K562 (cell line): ENCODE data around the gene USP49. TPM values are rescaled to one million over a fixed set of nuclear protein-coding genes. Genes with fewer than 3 reads are reported as not detected.

Experiments used
- CAMTA2 ChIP-seq: fragments of 250-450 bp; sonication (Bioruptor Pico); conservative IDR thresholded peaks from 2 replicates; pipeline ENCODE4 v1.5.1; 2022
- FOXM1 ChIP-seq, 2 experiments: fragments of 450-650 bp in 1 of 2; sonication (generic) in 1 of 2; formaldehyde crosslinking in 1 of 2; IDR thresholded peaks; 2 replicates each; pipeline versions ENCODE4 v1.6.1 to v1.9.0; 2017 to 2022; ENCODE audit warnings: low read depth in 2 of 2, mild to moderate bottlenecking in 2 of 2, missing genetic modification reagents in 1 of 2, moderate library complexity in 1 of 2
- HDAC3 ChIP-seq: fragments of 450-650 bp; IDR thresholded peaks from 2 replicates; pipeline ENCODE4 v1.6.1; 2018; ENCODE audit warnings: borderline replicate concordance, mild to moderate bottlenecking, moderate library complexity; ENCODE audit not compliant: partially characterized antibody
- HDGF ChIP-seq: fragments of 450-650 bp; IDR thresholded peaks from 2 replicates; pipeline ENCODE4 v1.6.1; 2016
- HMG20A ChIP-seq: fragments of 450-650 bp; formaldehyde crosslinking; conservative IDR thresholded peaks from 2 replicates; pipeline ENCODE4 v1.4.0; 2020; ENCODE audit warnings: mild to moderate bottlenecking, mixed read lengths
- HOXB6 ChIP-seq: fragments of 250-450 bp; sonication (Bioruptor Pico); IDR thresholded peaks from 2 replicates; pipeline ENCODE4 v1.5.1; 2022; ENCODE audit warnings: mild to moderate bottlenecking, borderline replicate concordance
- KDM2B ChIP-seq: fragments of 250-450 bp; sonication (Bioruptor Pico); IDR thresholded peaks from 2 replicates; pipeline ENCODE4 v1.8.0; 2021; ENCODE audit warnings: mild to moderate bottlenecking, moderate library complexity
- NFE2L1 ChIP-seq: fragments of 450-650 bp; IDR thresholded peaks from 2 replicates; pipeline ENCODE4 v1.6.1; 2016; ENCODE audit warnings: missing genetic modification characterization, low read depth, mild to moderate bottlenecking, missing compliant biosample characterization, moderate library complexity, borderline replicate concordance
- PTRF ChIP-seq: fragments of 450-650 bp; IDR thresholded peaks from 2 replicates; pipeline ENCODE4 v1.6.1; 2016; ENCODE audit warnings: mild to moderate bottlenecking, missing genetic modification characterization, missing compliant biosample characterization
- RBM15 ChIP-seq: fragments of 200-400 bp; formaldehyde crosslinking; IDR thresholded peaks from 2 replicates; pipeline ENCODE4 v1.6.1; 2018; ENCODE audit warnings: mild to moderate bottlenecking, low read length, moderate library complexity; ENCODE audit not compliant: insufficient read depth
- SIRT6 ChIP-seq: IDR thresholded peaks from one replicate; pipeline ENCODE4 v1.6.1; 2012; ENCODE audit warnings: low read depth, mild to moderate bottlenecking, control low read depth, inconsistent platforms, low read length, moderate library complexity
- XRCC3 ChIP-seq: fragments of 450-650 bp; IDR thresholded peaks from 2 replicates; pipeline ENCODE4 v1.6.1; 2017; ENCODE audit warnings: mild to moderate bottlenecking, moderate library complexity
- ZNF12 ChIP-seq: sonication (generic); formaldehyde crosslinking; IDR thresholded peaks from 2 replicates; pipeline ENCODE4 v1.4.0; 2020; ENCODE audit warnings: mild to moderate bottlenecking, missing genetic modification reagents
- ZNF23 ChIP-seq: fragments of 250-450 bp; sonication (Bioruptor Pico); IDR thresholded peaks from 2 replicates; pipeline ENCODE4 v1.4.0; 2020; ENCODE audit warnings: mild to moderate bottlenecking
- ZNF436 ChIP-seq: fragments of 250-450, 450-650 bp; sonication (Bioruptor Pico); formaldehyde crosslinking; IDR thresholded peaks from 2 replicates; pipeline ENCODE4 v1.7.0; 2020; ENCODE audit warnings: mild to moderate bottlenecking
- polyA plus RNA-seq, 8 experiments: library from polyadenylated mRNA; depleted of rRNA in 4 of 8; stranded (reverse) in 5 of 8; unstranded in 3 of 8; fragments of >200 nt; fragmentation: Nextera tagmentation in 2 of 8; fragmentation: Illumina TruSeq in 1 of 8; extraction: Ambion mirVana in 2 of 8; extraction: Trizol in 1 of 8; gene quantifications; 2 replicates each; pipeline versions ENCODE4 v1.2.1 to v1.2.3, GENCODE V29; 2011 to 2014; ENCODE audit warnings: inconsistent platforms in 1 of 8, missing spikeins in 1 of 8
- total RNA-seq, 7 experiments: library from RNA; depleted of rRNA in 6 of 7; stranded (reverse); fragments of >200 nt in 6 of 7; fragmentation: Illumina TruSeq in 2 of 7; extraction: Trizol in 2 of 7; gene quantifications; 2 replicates each; pipeline versions ENCODE4 v1.2.1 to v1.2.3, GENCODE V29; 2011 to 2021; ENCODE audit warnings: low replicate concordance in 1 of 7
- TF ChIP-seq, protein P1 (sequence below): fragments of 250-450 bp; sonication (Bioruptor Pico); IDR thresholded peaks from 2 replicates; pipeline ENCODE4 v1.8.0; 2021; ENCODE audit warnings: borderline replicate concordance, mild to moderate bottlenecking, moderate library complexity; ENCODE audit not compliant: poor library complexity, severe bottlenecking
- TF ChIP-seq, protein P2 (sequence below): sonication (generic); formaldehyde crosslinking; IDR thresholded peaks from 2 replicates; pipeline ENCODE4 v1.8.0; 2023; ENCODE audit warnings: missing genetic modification reagents, mild to moderate bottlenecking, borderline replicate concordance
- TF ChIP-seq, protein P3 (sequence below): fragments of 250-450 bp; sonication (Bioruptor Pico); IDR thresholded peaks from 2 replicates; pipeline ENCODE4 v1.4.0; 2020; ENCODE audit warnings: mild to moderate bottlenecking, moderate library complexity
- TF ChIP-seq, protein P4 (sequence below): sonication (generic); formaldehyde crosslinking; IDR thresholded peaks from 2 replicates; pipeline ENCODE4 v1.8.0; 2022; ENCODE audit warnings: mild to moderate bottlenecking, missing genetic modification reagents

USP49 gene
- total and polyA plus RNA-seq, 9 of the 15 experiments (the other 6 are each of a cell fraction or from before 2014, with no cell fraction given): 1.0 to 9.9 (median 6.5) TPM

GRCh38 chr6:41937861-41938574, 42.8 kb upstream of the USP49 start (continued):
- no peak for TF ChIP-seq NFE2L1 (tag)
- no peak for TF ChIP-seq RBM15
- no peak for TF ChIP-seq HOXB6 (CRISPR knock-in tag)
- TF ChIP-seq, protein P1, sequence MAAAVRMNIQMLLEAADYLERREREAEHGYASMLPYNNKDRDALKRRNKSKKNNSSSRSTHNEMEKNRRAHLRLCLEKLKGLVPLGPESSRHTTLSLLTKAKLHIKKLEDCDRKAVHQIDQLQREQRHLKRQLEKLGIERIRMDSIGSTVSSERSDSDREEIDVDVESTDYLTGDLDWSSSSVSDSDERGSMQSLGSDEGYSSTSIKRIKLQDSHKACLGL: no peak
- no peak for TF ChIP-seq KDM2B
- TF ChIP-seq, protein P2, sequence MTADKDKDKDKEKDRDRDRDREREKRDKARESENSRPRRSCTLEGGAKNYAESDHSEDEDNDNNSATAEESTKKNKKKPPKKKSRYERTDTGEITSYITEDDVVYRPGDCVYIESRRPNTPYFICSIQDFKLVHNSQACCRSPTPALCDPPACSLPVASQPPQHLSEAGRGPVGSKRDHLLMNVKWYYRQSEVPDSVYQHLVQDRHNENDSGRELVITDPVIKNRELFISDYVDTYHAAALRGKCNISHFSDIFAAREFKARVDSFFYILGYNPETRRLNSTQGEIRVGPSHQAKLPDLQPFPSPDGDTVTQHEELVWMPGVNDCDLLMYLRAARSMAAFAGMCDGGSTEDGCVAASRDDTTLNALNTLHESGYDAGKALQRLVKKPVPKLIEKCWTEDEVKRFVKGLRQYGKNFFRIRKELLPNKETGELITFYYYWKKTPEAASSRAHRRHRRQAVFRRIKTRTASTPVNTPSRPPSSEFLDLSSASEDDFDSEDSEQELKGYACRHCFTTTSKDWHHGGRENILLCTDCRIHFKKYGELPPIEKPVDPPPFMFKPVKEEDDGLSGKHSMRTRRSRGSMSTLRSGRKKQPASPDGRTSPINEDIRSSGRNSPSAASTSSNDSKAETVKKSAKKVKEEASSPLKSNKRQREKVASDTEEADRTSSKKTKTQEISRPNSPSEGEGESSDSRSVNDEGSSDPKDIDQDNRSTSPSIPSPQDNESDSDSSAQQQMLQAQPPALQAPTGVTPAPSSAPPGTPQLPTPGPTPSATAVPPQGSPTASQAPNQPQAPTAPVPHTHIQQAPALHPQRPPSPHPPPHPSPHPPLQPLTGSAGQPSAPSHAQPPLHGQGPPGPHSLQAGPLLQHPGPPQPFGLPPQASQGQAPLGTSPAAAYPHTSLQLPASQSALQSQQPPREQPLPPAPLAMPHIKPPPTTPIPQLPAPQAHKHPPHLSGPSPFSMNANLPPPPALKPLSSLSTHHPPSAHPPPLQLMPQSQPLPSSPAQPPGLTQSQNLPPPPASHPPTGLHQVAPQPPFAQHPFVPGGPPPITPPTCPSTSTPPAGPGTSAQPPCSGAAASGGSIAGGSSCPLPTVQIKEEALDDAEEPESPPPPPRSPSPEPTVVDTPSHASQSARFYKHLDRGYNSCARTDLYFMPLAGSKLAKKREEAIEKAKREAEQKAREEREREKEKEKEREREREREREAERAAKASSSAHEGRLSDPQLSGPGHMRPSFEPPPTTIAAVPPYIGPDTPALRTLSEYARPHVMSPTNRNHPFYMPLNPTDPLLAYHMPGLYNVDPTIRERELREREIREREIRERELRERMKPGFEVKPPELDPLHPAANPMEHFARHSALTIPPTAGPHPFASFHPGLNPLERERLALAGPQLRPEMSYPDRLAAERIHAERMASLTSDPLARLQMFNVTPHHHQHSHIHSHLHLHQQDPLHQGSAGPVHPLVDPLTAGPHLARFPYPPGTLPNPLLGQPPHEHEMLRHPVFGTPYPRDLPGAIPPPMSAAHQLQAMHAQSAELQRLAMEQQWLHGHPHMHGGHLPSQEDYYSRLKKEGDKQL (CRISPR knock-in tag): no peak
- TF ChIP-seq HDAC3: no peak
- no peak for TF ChIP-seq FOXM1 (IDR thresholded peaks at IDR 0.05; ENCODE audit: low read depth)
- no peak for TF ChIP-seq FOXM1 (CRISPR knock-in tag; IDR thresholded peaks at IDR 0.05; ENCODE audit: low read depth)
- no peak for TF ChIP-seq SIRT6
- no peak for TF ChIP-seq ZNF12
- no peak for TF ChIP-seq XRCC3
- no peak for TF ChIP-seq HDGF
- TF ChIP-seq, protein P3, sequence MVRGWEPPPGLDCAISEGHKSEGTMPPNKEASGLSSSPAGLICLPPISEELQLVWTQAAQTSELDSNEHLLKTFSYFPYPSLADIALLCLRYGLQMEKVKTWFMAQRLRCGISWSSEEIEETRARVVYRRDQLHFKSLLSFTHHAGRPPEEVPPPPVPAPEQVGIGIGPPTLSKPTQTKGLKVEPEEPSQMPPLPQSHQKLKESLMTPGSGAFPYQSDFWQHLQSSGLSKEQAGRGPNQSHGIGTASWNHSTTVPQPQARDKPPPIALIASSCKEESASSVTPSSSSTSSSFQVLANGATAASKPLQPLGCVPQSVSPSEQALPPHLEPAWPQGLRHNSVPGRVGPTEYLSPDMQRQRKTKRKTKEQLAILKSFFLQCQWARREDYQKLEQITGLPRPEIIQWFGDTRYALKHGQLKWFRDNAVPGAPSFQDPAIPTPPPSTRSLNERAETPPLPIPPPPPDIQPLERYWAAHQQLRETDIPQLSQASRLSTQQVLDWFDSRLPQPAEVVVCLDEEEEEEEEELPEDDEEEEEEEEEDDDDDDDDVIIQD (CRISPR knock-in tag): no peak
- no peak for TF ChIP-seq ZNF23 (CRISPR knock-in tag)
- TF ChIP-seq, protein P4, sequence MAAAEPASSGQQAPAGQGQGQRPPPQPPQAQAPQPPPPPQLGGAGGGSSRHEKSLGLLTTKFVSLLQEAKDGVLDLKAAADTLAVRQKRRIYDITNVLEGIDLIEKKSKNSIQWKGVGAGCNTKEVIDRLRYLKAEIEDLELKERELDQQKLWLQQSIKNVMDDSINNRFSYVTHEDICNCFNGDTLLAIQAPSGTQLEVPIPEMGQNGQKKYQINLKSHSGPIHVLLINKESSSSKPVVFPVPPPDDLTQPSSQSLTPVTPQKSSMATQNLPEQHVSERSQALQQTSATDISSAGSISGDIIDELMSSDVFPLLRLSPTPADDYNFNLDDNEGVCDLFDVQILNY: no peak
- no peak for TF ChIP-seq CAMTA2
- TF ChIP-seq HMG20A (CRISPR knock-in tag): no peak
- TF ChIP-seq ZNF436 (CRISPR knock-in tag): no peak
- no peak for TF ChIP-seq PTRF (tag)
